Measurements from ENCODE around the gene NEK10. TPM values are rescaled to one million over a fixed set of nuclear protein-coding genes. Genes with fewer than 3 reads are reported as not detected.

The NEK10 gene
- total RNA-seq, 4 donors from 2014 or later: 0.29 to 12.4 (median 0.61) TPM

DNA sequence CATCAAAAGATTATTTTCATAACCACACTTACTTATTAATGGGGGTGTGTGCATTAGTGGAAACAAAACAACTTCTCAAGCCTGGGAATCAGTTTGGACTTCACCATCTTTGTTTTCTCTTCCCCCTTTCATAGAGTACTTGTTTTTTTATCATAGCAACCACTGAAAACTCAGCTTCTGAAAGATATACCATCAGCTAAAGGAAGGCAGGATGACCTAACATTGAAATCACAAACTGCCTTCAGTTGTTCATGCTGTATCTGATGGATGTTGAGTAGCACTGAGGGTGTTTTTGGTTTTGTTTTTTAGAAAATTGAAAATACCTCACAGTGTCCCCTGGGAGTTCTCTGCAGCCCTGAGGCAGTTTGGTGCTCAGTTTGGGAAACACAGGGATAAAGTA, 46.5 kb downstream of the NEK10 start:
- DNase-seq: no peak
- Histone ChIP-seq H3K27ac (no peak overlapping the region), H3K9me3 (no peaks in the 10 kb centered on the region), H3K36me3 (no peaks in the 10 kb centered on the region), H3K4me3 (no peak overlapping the region), H3K4me1 (peaks cover 0 to 34% (median 8%) of the 10 kb centered on the region in 3 donors), H3K27me3 (no peaks in the 10 kb centered on the region)
- TF ChIP-seq POLR2A (IDR thresholded peaks at IDR 0.05): no peak
- intact Hi-C loops (cut with DNase I): no loop called here

DNA sequence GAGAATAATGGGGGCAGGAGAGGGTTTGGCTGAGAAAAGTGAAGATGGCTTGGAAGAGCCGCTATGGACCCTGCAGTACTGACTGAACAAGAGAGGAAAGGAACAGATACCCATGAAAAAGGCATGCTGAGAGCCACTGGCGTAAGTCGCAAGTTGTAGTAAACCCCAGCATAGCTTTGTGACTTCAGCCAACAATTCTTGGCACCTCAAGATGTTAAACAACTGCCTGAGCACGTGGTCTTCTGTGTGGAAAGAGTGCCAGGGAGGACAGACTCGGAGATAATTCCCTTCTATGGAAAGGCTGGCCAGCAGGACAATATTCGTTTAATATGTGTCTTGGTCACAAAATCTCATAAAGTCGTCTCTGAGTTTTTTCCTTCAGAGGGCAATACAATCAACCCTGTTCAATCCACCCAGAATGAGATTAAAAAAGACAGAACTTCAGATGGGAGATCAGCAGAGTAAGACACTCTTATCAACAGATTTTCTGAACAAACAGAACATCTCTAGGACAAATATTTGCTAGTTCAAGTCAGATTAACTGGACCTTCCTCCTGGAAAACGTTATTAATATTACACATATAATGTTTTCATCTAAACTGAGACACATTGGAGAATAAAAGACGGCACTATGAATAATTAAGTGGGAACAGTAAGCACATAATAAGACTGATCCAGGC, 49.2 kb downstream of the NEK10 start:
- Histone ChIP-seq H3K4me1 (peaks cover 0 to 14% (median 0%) of the 10 kb centered on the region in 3 donors), H3K9me3 (no peaks in the 10 kb centered on the region), H3K36me3 (no peaks in the 10 kb centered on the region), H3K27me3 (no peaks in the 10 kb centered on the region), H3K27ac (peak overlapping the region in 3 of 4 donors; percentile 2 to 76 (median 62)), H3K4me3 (no peak overlapping the region)
- WGBS, 2 donors: 59 to 62% methylated on average over 9 of the region's 9 CpGs
- intact Hi-C loops (cut with DNase I): no loop called here
- no peak for DNase-seq
- TF ChIP-seq POLR2A (IDR thresholded peaks at IDR 0.05): no peak
- TF ChIP-seq, protein P1, sequence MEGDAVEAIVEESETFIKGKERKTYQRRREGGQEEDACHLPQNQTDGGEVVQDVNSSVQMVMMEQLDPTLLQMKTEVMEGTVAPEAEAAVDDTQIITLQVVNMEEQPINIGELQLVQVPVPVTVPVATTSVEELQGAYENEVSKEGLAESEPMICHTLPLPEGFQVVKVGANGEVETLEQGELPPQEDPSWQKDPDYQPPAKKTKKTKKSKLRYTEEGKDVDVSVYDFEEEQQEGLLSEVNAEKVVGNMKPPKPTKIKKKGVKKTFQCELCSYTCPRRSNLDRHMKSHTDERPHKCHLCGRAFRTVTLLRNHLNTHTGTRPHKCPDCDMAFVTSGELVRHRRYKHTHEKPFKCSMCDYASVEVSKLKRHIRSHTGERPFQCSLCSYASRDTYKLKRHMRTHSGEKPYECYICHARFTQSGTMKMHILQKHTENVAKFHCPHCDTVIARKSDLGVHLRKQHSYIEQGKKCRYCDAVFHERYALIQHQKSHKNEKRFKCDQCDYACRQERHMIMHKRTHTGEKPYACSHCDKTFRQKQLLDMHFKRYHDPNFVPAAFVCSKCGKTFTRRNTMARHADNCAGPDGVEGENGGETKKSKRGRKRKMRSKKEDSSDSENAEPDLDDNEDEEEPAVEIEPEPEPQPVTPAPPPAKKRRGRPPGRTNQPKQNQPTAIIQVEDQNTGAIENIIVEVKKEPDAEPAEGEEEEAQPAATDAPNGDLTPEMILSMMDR (IDR thresholded peaks at IDR 0.05): no peak

DNA sequence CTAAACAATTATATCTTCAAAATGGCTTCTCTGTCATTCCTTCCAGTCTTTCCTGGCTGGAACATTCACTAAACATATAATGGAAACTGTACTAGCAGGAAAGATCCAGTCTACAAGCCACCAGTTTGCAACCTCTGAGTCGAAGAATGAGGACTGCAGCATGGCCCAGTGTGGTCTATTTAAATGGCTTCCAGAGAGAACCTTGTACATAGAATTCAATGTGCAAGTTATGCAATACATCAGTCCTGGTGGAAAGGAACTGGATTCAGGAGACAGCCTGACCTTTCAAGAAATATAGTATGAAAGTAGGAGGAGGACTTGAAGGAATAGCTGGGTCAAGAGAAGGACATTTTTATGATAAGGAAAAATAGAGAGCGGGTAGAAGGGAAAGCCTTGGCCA, 49.9 kb downstream of the NEK10 start:
- TF ChIP-seq, protein P1 (IDR thresholded peaks at IDR 0.05): no peak
- TF ChIP-seq POLR2A (IDR thresholded peaks at IDR 0.05): no peak
- Histone ChIP-seq H3K27ac (peak overlapping the region in 3 of 4 donors; percentile 2 to 76 (median 62)), H3K4me3 (no peak overlapping the region), H3K4me1 (peaks cover 0 to 14% (median 0%) of the 10 kb centered on the region in 3 donors), H3K36me3 (no peaks in the 10 kb centered on the region), H3K27me3 (no peaks in the 10 kb centered on the region), H3K9me3 (no peaks in the 10 kb centered on the region)
- DNase-seq: no peak
- WGBS, 2 donors: 84 to 95% methylated on average over 2 of the region's 2 CpGs
- intact Hi-C loops (cut with DNase I): no loop called here

DNA sequence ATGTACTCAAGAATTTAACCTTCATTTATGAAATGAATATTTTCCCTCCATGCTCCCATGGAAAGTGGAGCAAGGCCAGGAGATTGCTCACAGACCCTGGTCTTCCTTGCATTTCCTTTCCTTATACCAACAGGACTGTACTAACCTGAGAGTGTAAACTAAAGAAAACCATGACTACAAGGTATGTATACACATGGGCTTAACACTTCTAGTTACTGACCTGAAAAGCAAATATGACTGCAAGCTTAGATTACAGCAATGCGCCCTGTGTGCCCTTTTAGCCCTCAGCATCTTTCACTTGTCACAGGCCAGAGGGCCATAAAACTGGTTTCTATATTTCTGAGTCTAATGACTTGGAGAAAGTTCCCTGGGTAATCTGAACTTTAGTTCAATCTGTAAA, 52.1 kb downstream of the NEK10 start:
- 86 to 89% methylated on average over 1 of the region's 1 CpG for WGBS, 2 donors
- no peak for TF ChIP-seq POLR2A (IDR thresholded peaks at IDR 0.05)
- TF ChIP-seq, protein P1 (IDR thresholded peaks at IDR 0.05): no peak
- intact Hi-C loops (cut with DNase I): no loop called here
- Histone ChIP-seq H3K27ac (peak overlapping the region in 2 of 4 donors; percentile 15 to 62), H3K27me3 (no peaks in the 10 kb centered on the region), H3K4me3 (no peak overlapping the region), H3K4me1 (peaks cover 0 to 18% (median 0%) of the 10 kb centered on the region in 3 donors), H3K9me3 (no peaks in the 10 kb centered on the region), H3K36me3 (no peaks in the 10 kb centered on the region)
- no peak for DNase-seq

DNA sequence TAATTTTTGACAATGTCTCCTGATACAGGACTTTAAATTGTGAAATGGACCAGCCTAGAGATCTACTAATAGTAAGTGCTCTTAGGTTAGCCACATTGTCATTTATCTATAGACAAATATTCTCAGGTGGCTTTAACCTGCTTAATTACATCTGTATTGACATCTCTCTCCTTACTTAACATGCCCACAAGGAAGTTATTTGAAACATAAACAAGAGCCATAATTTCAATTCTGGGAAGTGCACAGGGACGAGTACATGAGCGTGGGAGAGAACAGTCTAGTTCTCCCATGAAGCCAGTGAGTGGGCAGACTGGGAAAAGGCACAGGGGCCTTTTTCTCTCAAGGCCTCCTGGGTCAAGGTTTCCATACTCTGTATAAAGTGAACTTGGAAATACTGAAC, 54.2 kb downstream of the NEK10 start:
- Histone ChIP-seq H3K4me1 (peaks cover 0 to 8% (median 0%) of the 10 kb centered on the region in 3 donors), H3K27me3 (no peaks in the 10 kb centered on the region), H3K4me3 (no peak overlapping the region), H3K36me3 (no peaks in the 10 kb centered on the region), H3K9me3 (no peaks in the 10 kb centered on the region), H3K27ac (no peak overlapping the region)
- no peak for TF ChIP-seq POLR2A (IDR thresholded peaks at IDR 0.05)
- TF ChIP-seq, protein P1 (IDR thresholded peaks at IDR 0.05): no peak
- WGBS, 2 donors: 62 to 84% methylated on average over 2 of the region's 2 CpGs
- DNase-seq: no peak
- intact Hi-C loops (cut with DNase I): no loop called here
